ENCODE results near the gene RAB44.

- TF ChIP-seq EZH2 (IDR thresholded peaks at IDR 0.05), result no peak
- no peak for TF ChIP-seq POLR2A (IDR thresholded peaks at IDR 0.05; ENCODE audit: borderline replicate concordance, extremely low read depth, insufficient read depth, insufficient read length)
- no peak for TF ChIP-seq REST (IDR thresholded peaks at IDR 0.05; ENCODE audit: low read depth)
- TF ChIP-seq MAX (IDR thresholded peaks at IDR 0.05), result no peak
- no peak for TF ChIP-seq CTCF (IDR thresholded peaks at IDR 0.05 in 2 of 3, conservative IDR thresholded peaks at IDR 0.05 in 1 of 3; ENCODE audit: borderline replicate concordance in 1 of 3, insufficient read depth in 1 of 3, low read depth in 2 of 3, low read length in 2 of 3)
- no peak for TF ChIP-seq ZNF274 (IDR thresholded peaks at IDR 0.05; ENCODE audit: low read depth, low read length)
- TF ChIP-seq JUND (IDR thresholded peaks at IDR 0.05), result no peak
- TF ChIP-seq CEBPB (IDR thresholded peaks at IDR 0.05; ENCODE audit: low read depth), result no peak
Measured at GRCh38 chr6:36766399-36766945, 68.8 kb downstream of the RAB44 start.

Data from HCT116 (cell line).